B cell (primary cell): ENCODE data around the gene CLCN5. TPM values are rescaled to one million over a fixed set of nuclear protein-coding genes. Genes with fewer than 3 reads are reported as not detected.

Experiments used
- ATAC-seq: fragments of 200-7000 bp; cut with Tn5 transposase; one replicate; pipeline ENCODE4 v1.10.0; 2021; ENCODE audit warnings: low read depth, mild to moderate bottlenecking, moderate number of reproducible peaks, moderate library complexity
- CTCF ChIA-PET: fragments of 350-600 bp; sonication (Branson Sonifier 250); formaldehyde crosslinking; loops from one replicate; lab custom pipeline; 2021; ENCODE audit warnings: antibody characterized with exemption, inconsistent platforms; lab: Charles Lee
- POLR2A ChIA-PET: fragments of 350-600 bp; sonication (Branson Sonifier 250); formaldehyde crosslinking; loops from one replicate; lab custom pipeline; 2021; ENCODE audit warnings: antibody characterized with exemption; lab: Charles Lee
- DNase-seq: peaks from one replicate; pipeline ENCODE4 v3.0.0; 2013
- H2AFZ ChIP-seq: 2 replicates; pipeline ENCODE4 v1.6.1; 2012; ENCODE audit warnings: mild to moderate bottlenecking, low read depth, low read length; ENCODE audit not compliant: insufficient read depth, poor library complexity, severe bottlenecking
- H3K27ac ChIP-seq, 2 donors: 1 replicate in 1 of 2; 2 replicates in 1 of 2; pipeline ENCODE4 v1.5.1; 2012 to 2013; ENCODE audit warnings: low read length in 2 of 2, mild to moderate bottlenecking in 2 of 2, moderate library complexity in 1 of 2
- H3K27me3 ChIP-seq, 4 experiments: fragments of 200-600 bp in 1 of 4; sonication (generic) in 1 of 4; replicated peaks in 1 of 4; 1 replicate in 2 of 4; 2 replicates in 2 of 4; pipeline versions ENCODE4 v1.6.1 to v1.7.0; 2013 to 2016; ENCODE audit warnings: low read length in 3 of 4, mild to moderate bottlenecking in 2 of 4, mixed read lengths in 1 of 4, moderate library complexity in 1 of 4; ENCODE audit not compliant: insufficient read depth in 4 of 4, control insufficient read depth in 3 of 4; ENCODE audit errors: control extremely low read depth in 1 of 4
- H3K36me3 ChIP-seq, 2 experiments: replicated peaks in 1 of 2; 1 replicate in 1 of 2; 2 replicates in 1 of 2; pipeline versions ENCODE4 v1.6.1 to v1.7.1; 2013; ENCODE audit warnings: low read length in 1 of 2; ENCODE audit not compliant: insufficient read depth in 2 of 2, control insufficient read depth in 1 of 2; ENCODE audit errors: control extremely low read depth in 1 of 2, extremely low read depth in 1 of 2
- H3K4me1 ChIP-seq, 2 donors: fragments of 200-600 bp in 1 of 2; sonication (generic) in 1 of 2; 1 replicate in 1 of 2; 2 replicates in 1 of 2; pipeline versions ENCODE4 v1.5.1 to v1.6.1; 2013 to 2017; ENCODE audit warnings: low read length in 2 of 2; ENCODE audit not compliant: control insufficient read depth in 2 of 2, insufficient read depth in 2 of 2
- H3K4me2 ChIP-seq: replicated peaks from 2 replicates; pipeline ENCODE3; 2012; ENCODE audit warnings: mild to moderate bottlenecking, low read depth, low read length; ENCODE audit not compliant: poor library complexity, severe bottlenecking
- H3K4me3 ChIP-seq, 5 experiments: fragments of 200-600 bp in 1 of 5; sonication (generic) in 1 of 5; 1 replicate in 3 of 5; 2 replicates in 2 of 5; pipeline versions ENCODE4 v1.5.1 to v1.7.0; 2011 to 2016; ENCODE audit warnings: low read length in 4 of 5, mild to moderate bottlenecking in 4 of 5, low read depth in 2 of 5, control low read depth in 1 of 5, moderate library complexity in 1 of 5; ENCODE audit not compliant: insufficient read depth in 1 of 5; ENCODE audit errors: control extremely low read depth in 1 of 5, extremely low read depth in 1 of 5
- H3K79me2 ChIP-seq: fragments of 200-600 bp; sonication (generic); one replicate; pipeline ENCODE4 v1.6.0; 2016; ENCODE audit warnings: low read length; ENCODE audit not compliant: control insufficient read depth, insufficient read depth
- H3K9ac ChIP-seq: fragments of 200-600 bp; sonication (generic); 2 replicates; pipeline ENCODE4 v1.6.1; 2017; ENCODE audit warnings: mild to moderate bottlenecking, low read length, moderate library complexity
- H3K9me3 ChIP-seq, 3 donors: one replicate each; pipeline versions ENCODE4 v1.6.1 to v1.7.1; 2013; ENCODE audit warnings: low read length in 2 of 3; ENCODE audit not compliant: control insufficient read depth in 2 of 3, insufficient read depth in 1 of 3; ENCODE audit errors: control extremely low read depth in 1 of 3
- H4K20me1 ChIP-seq: 2 replicates; pipeline ENCODE4 v1.6.0; 2012; ENCODE audit warnings: mild to moderate bottlenecking, low read length; ENCODE audit not compliant: insufficient read depth, control insufficient read depth, poor library complexity, severe bottlenecking
- H3K27ac Mint-ChIP-seq: one replicate; pipeline ENCODE4 v1.8.0; 2021; ENCODE audit warnings: mixed read lengths
- H3K27me3 Mint-ChIP-seq: one replicate; pipeline ENCODE4 v1.8.0; 2021; ENCODE audit warnings: mixed read lengths
- H3K4me1 Mint-ChIP-seq: one replicate; pipeline ENCODE4 v1.8.0; 2021; ENCODE audit warnings: mixed read lengths
- H3K4me3 Mint-ChIP-seq: one replicate; pipeline ENCODE4 v1.8.0; 2021; ENCODE audit warnings: mixed read lengths
- H3K9me3 Mint-ChIP-seq: one replicate; pipeline ENCODE4 v1.8.0; 2022; ENCODE audit warnings: mixed read lengths; ENCODE audit not compliant: insufficient read depth
- CTCF ChIP-seq: fragments of 200-600 bp; IDR thresholded peaks from one replicate; pipeline ENCODE4 v1.8.0; 2022; ENCODE audit warnings: antibody characterized with exemption, mild to moderate bottlenecking
- EZH2 ChIP-seq: IDR thresholded peaks from 2 replicates; pipeline ENCODE4 v1.6.1; 2012; ENCODE audit warnings: borderline replicate concordance, low read depth, mild to moderate bottlenecking, moderate library complexity, low read length; ENCODE audit not compliant: insufficient read depth, poor library complexity, severe bottlenecking
- WGBS: methylation state at CpG from one replicate; pipeline ENCODE4 v1.1.5; 2013; ENCODE audit warnings: missing lambda C conversion rate; ENCODE audit not compliant: insufficient coverage; 5-methylcytosine and 5-hydroxymethylcytosine counted together
- intact Hi-C: fragments of 100-400 bp; cut with micrococcal nuclease; formaldehyde crosslinking; loops from one replicate; pipeline ENCODE4 v1.10.0; 2022
- polyA plus RNA-seq: library from polyadenylated mRNA; depleted of rRNA; stranded (reverse); fragments of >200 nt; gene quantifications from 2 replicates; pipeline ENCODE4 v1.2.3, GENCODE V29; 2012
- total RNA-seq, 2 donors: library from RNA; stranded (reverse); fragments of 120-200 nt in 1 of 2; gene quantifications; 1 replicate in 1 of 2; 2 replicates in 1 of 2; pipeline versions ENCODE4 v1.2.3 to v1.2.4, GENCODE V29; 2013 to 2022

CLCN5 gene
- total and polyA plus RNA-seq, 2 donors (not counting 1 experiment from before 2014, with no cell fraction given): 0.55 to 3.6 TPM

DNA sequence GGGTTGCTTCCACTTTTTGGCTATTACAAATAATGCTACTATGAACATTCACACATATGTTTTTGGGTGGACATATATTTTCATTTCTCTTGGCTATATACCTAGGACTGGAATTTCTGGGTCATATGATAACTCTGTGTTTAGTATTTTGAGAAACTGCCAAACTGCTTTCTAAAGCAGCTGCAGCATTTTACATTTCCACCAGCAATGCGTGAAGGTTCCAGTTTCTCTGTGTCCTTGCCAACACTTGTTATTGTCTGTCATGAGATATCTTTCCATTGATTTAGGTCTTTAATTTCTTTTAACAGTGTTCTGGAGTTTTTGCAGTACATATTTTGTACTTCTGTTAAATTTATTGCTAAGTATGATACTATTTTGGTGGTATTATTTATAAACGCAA lies 48.3 kb downstream of the CLCN5 start:
- no peak for ATAC-seq
- CTCF ChIA-PET: no interaction called here

DNA sequence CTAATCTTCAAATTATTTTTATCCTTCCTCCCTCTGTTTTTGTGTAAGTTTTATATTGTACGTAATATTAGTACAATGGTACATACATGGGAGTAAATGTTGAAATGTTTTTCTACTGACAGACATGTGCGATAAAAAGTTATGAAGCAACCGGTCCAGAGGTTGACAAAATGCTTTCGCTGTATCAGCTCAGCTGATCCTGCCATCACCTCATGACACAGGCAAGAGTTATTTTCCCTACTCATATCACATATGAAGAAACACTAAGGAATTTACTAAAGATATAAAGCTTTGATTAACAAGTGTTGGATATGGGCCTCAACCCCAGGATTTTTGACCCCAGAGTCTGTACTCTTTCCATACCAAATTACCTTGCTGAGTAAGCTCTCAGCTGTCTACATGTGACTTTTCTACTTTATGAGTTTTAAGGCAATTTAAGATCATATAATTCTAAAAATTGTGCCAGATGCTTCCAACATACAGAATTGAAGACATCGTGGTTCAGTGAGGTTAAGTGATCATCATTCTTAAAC lies 50.0 kb downstream of the CLCN5 start:
- ChIA-PET CTCF (no interaction called here), POLR2A (no interaction called here)
- no peaks in the 10 kb centered on the region for H3K36me3 ChIP-seq
- no peak overlapping the region for H3K4me3 ChIP-seq
- DNase-seq (no peak), ATAC-seq (no peak)
- H3K9me3 Mint-ChIP-seq: no peaks in the 10 kb centered on the region
- intact Hi-C loops: no loop called here
- no peak overlapping the region for H3K27ac Mint-ChIP-seq
- no peaks in the 10 kb centered on the region for H3K27me3 ChIP-seq
- H3K27ac ChIP-seq: no peak overlapping the region
- no peaks in the 10 kb centered on the region for H4K20me1 ChIP-seq
- no peaks in the 10 kb centered on the region for H3K27me3 Mint-ChIP-seq
- no peak overlapping the region for H3K4me2 ChIP-seq
- no peak for TF ChIP-seq EZH2
- no peak for TF ChIP-seq CTCF
- WGBS: no CpG with 5 or more reads among the region's 5 CpGs
- no peak overlapping the region for H3K4me3 Mint-ChIP-seq
- no peak overlapping the region for H3K9ac ChIP-seq
- no peaks in the 10 kb centered on the region for H3K79me2 ChIP-seq
- H3K9me3 ChIP-seq: no peaks in the 10 kb centered on the region
- H3K4me1 ChIP-seq: no peaks in the 10 kb centered on the region
- peaks cover 2% of the 10 kb centered on the region for H3K4me1 Mint-ChIP-seq
- no peak overlapping the region for H2AFZ ChIP-seq

More for the DNA sequence above, 48.3 kb downstream of the CLCN5 start:
- Mint-ChIP-seq H3K27me3 (no peaks in the 10 kb centered on the region), H3K27ac (no peak overlapping the region), H3K4me1 (no peaks in the 10 kb centered on the region), H3K4me3 (no peak overlapping the region), H3K9me3 (no peaks in the 10 kb centered on the region)
- H3K4me1 ChIP-seq: no peaks in the 10 kb centered on the region
- H3K27ac ChIP-seq: no peak overlapping the region
- no peaks in the 10 kb centered on the region for H3K79me2 ChIP-seq
- WGBS: no CpG with 5 or more reads among the region's 2 CpGs
- no peak overlapping the region for H3K4me3 ChIP-seq
- no peak overlapping the region for H2AFZ ChIP-seq
- TF ChIP-seq EZH2 (no peak), CTCF (no peak)
- intact Hi-C loops: no loop called here
- H3K4me2 ChIP-seq: no peak overlapping the region
- H3K9ac ChIP-seq: no peak overlapping the region
- DNase-seq: no peak
- POLR2A ChIA-PET: no interaction called here
- no peaks in the 10 kb centered on the region for H3K9me3 ChIP-seq
- H3K36me3 ChIP-seq: no peaks in the 10 kb centered on the region
- no peaks in the 10 kb centered on the region for H3K27me3 ChIP-seq
- H4K20me1 ChIP-seq: no peaks in the 10 kb centered on the region
